BJ (cell line): Measurements from ENCODE around the gene CPSF4. TPM values are rescaled to one million over a fixed set of nuclear protein-coding genes. Genes with fewer than 3 reads are reported as not detected.
A peak's percentile ranks its signal among the peaks of the same experiment; 100 is the strongest.
"Not testable (repeated sequence)": the region's sequence is repeated elsewhere in the genome, so short reads cannot be mapped to it uniquely, and the experiment has no call there.

Experiments
- CTCF ChIA-PET: fragments of 350-600 bp; formaldehyde crosslinking; extraction: SDS; loops from one replicate; lab custom pipeline; 2021; ENCODE audit warnings: antibody characterized with exemption, inconsistent platforms; lab: Yijun Ruan, JAX
- POLR2A ChIA-PET: fragments of 300-600 bp; sonication (Branson Sonifier 250); formaldehyde crosslinking; extraction: SDS; loops from one replicate; lab custom pipeline; 2021; ENCODE audit warnings: antibody characterized with exemption; lab: Charles Lee
- DNase-seq: peaks from one replicate; pipeline ENCODE4 v3.0.0-alpha.2; 2011; ENCODE audit warnings: low read depth
- H3K27me3 ChIP-seq: 2 replicates; pipeline ENCODE4 v1.6.0; 2011; ENCODE audit warnings: low read length; ENCODE audit not compliant: control insufficient read depth, insufficient read depth
- H3K36me3 ChIP-seq: 2 replicates; pipeline ENCODE4 v1.5.1; 2011; ENCODE audit warnings: low read length; ENCODE audit not compliant: control insufficient read depth, insufficient read depth
- H3K4me3 ChIP-seq: 2 replicates; pipeline ENCODE4 v1.5.1; 2011; ENCODE audit warnings: low read depth, mild to moderate bottlenecking, control low read depth, low read length
- polyA plus RNA-seq: library from polyadenylated mRNA; depleted of rRNA; stranded (reverse); fragments of >200 nt; gene quantifications from 2 replicates; pipeline ENCODE4 v1.2.3, GENCODE V29; 2011
- TF ChIP-seq, protein P1 (sequence below): IDR thresholded peaks from 2 replicates; pipeline ENCODE4 v1.5.1; 2011; ENCODE audit warnings: low read depth, mild to moderate bottlenecking, control low read depth, inconsistent platforms, low read length, moderate library complexity; ENCODE audit not compliant: insufficient read depth

CPSF4 gene
- polyA plus RNA-seq, 1 experiment = 40.1 TPM

GRCh38 chr7:99499371-99499720 lies 60.6 kb downstream of the CPSF4 start:
- POLR2A ChIA-PET = interaction anchor here (0.6 kb wide), 1 partner anchor 53 kb away, joined by 4 read pairs; the partner anchor contains the start of gene FAM200A
- Histone ChIP-seq H3K27me3 (no peaks in the 10 kb centered on the region), H3K36me3 (peaks cover 5% of the 10 kb centered on the region; the same call in 1 of the 2 replicates), H3K4me3 (peak overlapping the region; percentile 78)
- CTCF ChIA-PET = no interaction called here
- TF ChIP-seq, protein P1, sequence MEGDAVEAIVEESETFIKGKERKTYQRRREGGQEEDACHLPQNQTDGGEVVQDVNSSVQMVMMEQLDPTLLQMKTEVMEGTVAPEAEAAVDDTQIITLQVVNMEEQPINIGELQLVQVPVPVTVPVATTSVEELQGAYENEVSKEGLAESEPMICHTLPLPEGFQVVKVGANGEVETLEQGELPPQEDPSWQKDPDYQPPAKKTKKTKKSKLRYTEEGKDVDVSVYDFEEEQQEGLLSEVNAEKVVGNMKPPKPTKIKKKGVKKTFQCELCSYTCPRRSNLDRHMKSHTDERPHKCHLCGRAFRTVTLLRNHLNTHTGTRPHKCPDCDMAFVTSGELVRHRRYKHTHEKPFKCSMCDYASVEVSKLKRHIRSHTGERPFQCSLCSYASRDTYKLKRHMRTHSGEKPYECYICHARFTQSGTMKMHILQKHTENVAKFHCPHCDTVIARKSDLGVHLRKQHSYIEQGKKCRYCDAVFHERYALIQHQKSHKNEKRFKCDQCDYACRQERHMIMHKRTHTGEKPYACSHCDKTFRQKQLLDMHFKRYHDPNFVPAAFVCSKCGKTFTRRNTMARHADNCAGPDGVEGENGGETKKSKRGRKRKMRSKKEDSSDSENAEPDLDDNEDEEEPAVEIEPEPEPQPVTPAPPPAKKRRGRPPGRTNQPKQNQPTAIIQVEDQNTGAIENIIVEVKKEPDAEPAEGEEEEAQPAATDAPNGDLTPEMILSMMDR = no peak
- DNase-seq = no peak

GRCh38 chr7:99499721-99500636 lies 61.2 kb downstream of the CPSF4 start, which contains the start of gene ZNF394:
Gene ZNF394, minus strand, starts transcription at chr7:99500281. Its CDS starts 188 bp downstream, at chr7:99500093.
- TF ChIP-seq, protein P1 = no peak
- Histone ChIP-seq H3K4me3 (peak within 1 kb of the TSS; percentile 78), H3K36me3 (peaks cover 5% of the 10 kb centered on the region; the same call in 1 of the 2 replicates), H3K27me3 (no peaks in the 10 kb centered on the region)
- DNase-seq = peak; percentile 51
- POLR2A ChIA-PET = interaction anchor here (0.6 kb wide), 1 partner anchor 52 kb away, joined by 4 read pairs; the partner anchor contains the start of gene FAM200A
- CTCF ChIA-PET = no interaction called here

GRCh38 chr7:99500637-99501009 lies 61.9 kb downstream of the CPSF4 start:
- no peak for DNase-seq
- TF ChIP-seq, protein P1 = no peak
- ChIA-PET POLR2A (no interaction called here), CTCF (no interaction called here)
- peak overlapping the region; percentile 78 for H3K4me3 ChIP-seq
- H3K36me3 ChIP-seq = peaks cover 3% of the 10 kb centered on the region; the same call in 1 of the 2 replicates
- no peaks in the 10 kb centered on the region for H3K27me3 ChIP-seq

DNA sequence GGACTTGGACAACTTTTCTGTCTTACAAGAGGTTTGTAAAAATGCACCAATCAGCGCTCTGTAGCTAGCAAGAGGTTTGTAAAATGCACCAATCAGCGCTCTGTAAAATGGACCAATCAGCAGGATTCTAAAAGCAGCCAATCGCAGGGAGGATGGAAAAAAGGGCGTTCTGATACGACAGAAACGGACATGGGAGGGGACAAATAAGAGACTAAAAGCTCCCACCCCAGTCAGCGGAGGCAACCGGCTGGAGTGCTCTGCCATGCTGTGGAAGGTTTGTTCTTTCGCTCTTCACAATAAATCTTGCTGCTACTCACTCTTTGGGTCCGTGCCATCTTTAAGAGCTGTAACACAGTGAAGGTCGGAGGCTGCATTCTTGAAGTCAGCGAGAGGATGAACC lies 62.5 kb downstream of the CPSF4 start:
- H3K27me3 ChIP-seq, CTCF ChIA-PET, H3K36me3 ChIP-seq, POLR2A ChIA-PET, H3K4me3 ChIP-seq, DNase-seq: not testable (repeated sequence)

GRCh38 chr7:99504281-99504602 lies 65.5 kb downstream of the CPSF4 start:
- Histone ChIP-seq H3K27me3 (no peaks in the 10 kb centered on the region), H3K36me3 (no peaks in the 10 kb centered on the region; the same call in 1 of the 2 replicates), H3K4me3 (peak overlapping the region; percentile 80)
- TF ChIP-seq, protein P1 = no peak
- ChIA-PET POLR2A (interaction anchor here (0.6 kb wide), 1 partner anchor 12 kb away, joined by 9 read pairs; no protein-coding TSS in a partner anchor), CTCF (interaction anchor here (0.6 kb wide), 1 partner anchor 29 kb away, joined by 3 read pairs; no protein-coding TSS in a partner anchor)
- no peak for DNase-seq
